Panc1 (cell line): ENCODE results near the gene NAT16.

Experiments used
- POLR2AphosphoS5 ChIP-seq: IDR thresholded peaks from 2 replicates; pipeline ENCODE4 v1.6.1; 2012; ENCODE audit warnings: mild to moderate bottlenecking, low read depth, low read length, moderate library complexity
- REST ChIP-seq, 2 experiments: IDR thresholded peaks; 2 replicates each; pipeline ENCODE4 v1.6.1; 2011 to 2012; ENCODE audit warnings: low read depth in 2 of 2, control low read depth in 1 of 2, low read length in 1 of 2, mild to moderate bottlenecking in 1 of 2, moderate library complexity in 1 of 2; ENCODE audit not compliant: insufficient read depth in 1 of 2
- TCF7L2 ChIP-seq: IDR thresholded peaks from 2 replicates; pipeline ENCODE4 v1.6.1; 2011; ENCODE audit warnings: mild to moderate bottlenecking, low read depth, low read length, inconsistent platforms
- TF ChIP-seq, protein P1 (sequence below): fragments of 450-650 bp; IDR thresholded peaks from 2 replicates; pipeline ENCODE4 v1.5.1; 2017; ENCODE audit warnings: mild to moderate bottlenecking

DNA sequence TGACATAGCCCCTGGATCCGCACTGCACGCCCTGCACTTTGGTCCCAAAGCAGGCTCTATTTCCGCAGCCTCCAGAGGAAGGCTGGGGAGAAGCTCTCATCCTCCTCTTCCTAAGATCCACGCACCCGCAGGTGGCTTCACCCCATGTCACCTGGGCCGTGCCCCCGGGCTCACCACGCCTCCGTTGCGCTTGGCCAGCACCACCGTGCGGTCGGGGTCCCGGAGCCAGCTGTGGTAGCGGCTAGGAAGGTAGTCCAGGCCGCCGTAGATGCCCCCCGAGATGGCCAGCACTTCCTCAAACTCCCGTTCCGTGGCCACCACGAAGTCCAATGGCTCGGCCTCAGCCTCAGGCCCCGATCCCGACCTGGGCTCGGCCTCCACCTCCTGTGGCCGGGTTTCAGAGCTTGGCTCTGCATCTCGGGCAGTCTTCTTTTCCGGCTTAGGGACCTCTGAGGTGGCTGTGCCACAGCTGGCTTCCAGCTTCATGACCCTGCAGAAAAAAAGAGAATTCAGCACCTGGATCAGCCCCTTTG, 5.7 kb downstream of the NAT16 start:
- TF ChIP-seq, protein P1, sequence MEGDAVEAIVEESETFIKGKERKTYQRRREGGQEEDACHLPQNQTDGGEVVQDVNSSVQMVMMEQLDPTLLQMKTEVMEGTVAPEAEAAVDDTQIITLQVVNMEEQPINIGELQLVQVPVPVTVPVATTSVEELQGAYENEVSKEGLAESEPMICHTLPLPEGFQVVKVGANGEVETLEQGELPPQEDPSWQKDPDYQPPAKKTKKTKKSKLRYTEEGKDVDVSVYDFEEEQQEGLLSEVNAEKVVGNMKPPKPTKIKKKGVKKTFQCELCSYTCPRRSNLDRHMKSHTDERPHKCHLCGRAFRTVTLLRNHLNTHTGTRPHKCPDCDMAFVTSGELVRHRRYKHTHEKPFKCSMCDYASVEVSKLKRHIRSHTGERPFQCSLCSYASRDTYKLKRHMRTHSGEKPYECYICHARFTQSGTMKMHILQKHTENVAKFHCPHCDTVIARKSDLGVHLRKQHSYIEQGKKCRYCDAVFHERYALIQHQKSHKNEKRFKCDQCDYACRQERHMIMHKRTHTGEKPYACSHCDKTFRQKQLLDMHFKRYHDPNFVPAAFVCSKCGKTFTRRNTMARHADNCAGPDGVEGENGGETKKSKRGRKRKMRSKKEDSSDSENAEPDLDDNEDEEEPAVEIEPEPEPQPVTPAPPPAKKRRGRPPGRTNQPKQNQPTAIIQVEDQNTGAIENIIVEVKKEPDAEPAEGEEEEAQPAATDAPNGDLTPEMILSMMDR: no peak
- TF ChIP-seq POLR2AphosphoS5: no peak
- no peak for TF ChIP-seq TCF7L2
- no peak for TF ChIP-seq REST (IDR thresholded peaks at IDR 0.05; ENCODE audit: insufficient read depth in 1 of 2, low read depth in 2 of 2, low read length in 1 of 2)
